HAP-1 (cell line): ENCODE results near the gene PLEKHM3.

Experiments used
- DNase-seq, 2 experiments: peaks; one replicate each; pipeline ENCODE4 v3.0.0-alpha.2; 2016 to 2020; ENCODE audit warnings: low spot score in 2 of 2
- H3K27me3 ChIP-seq: fragments of 250-450 bp; sonication (Bioruptor Pico); 2 replicates; pipeline ENCODE4 v1.5.1; 2020; ENCODE audit warnings: low read depth, mild to moderate bottlenecking, moderate library complexity
- H3K36me3 ChIP-seq: fragments of 250-450 bp; sonication (Bioruptor Pico); replicated peaks from 2 replicates; pipeline ENCODE4 v1.5.1; 2020; ENCODE audit warnings: mild to moderate bottlenecking
- H3K4me1 ChIP-seq: fragments of 250-450 bp; sonication (Bioruptor Pico); 2 replicates; pipeline ENCODE4 v1.5.1; 2020; ENCODE audit warnings: mild to moderate bottlenecking
- H3K4me3 ChIP-seq: fragments of 250-450 bp; sonication (Bioruptor Pico); 2 replicates; pipeline ENCODE4 v1.5.1; 2020; ENCODE audit warnings: mild to moderate bottlenecking, moderate library complexity
- H3K9me3 ChIP-seq: fragments of 250-450 bp; sonication (Bioruptor Pico); 2 replicates; pipeline ENCODE4 v1.5.1; 2020; ENCODE audit warnings: mild to moderate bottlenecking, moderate library complexity
- in situ Hi-C: fragments of 300-500 bp; cut with MboI; formaldehyde crosslinking; loops from 3 replicates; pipeline ENCODE4 v1.14.3; 2020; ENCODE audit warnings: low sequenced_read_pairs, inconsistent platforms, mixed read lengths

The PLEKHM3 gene

GRCh38 chr2:207883002-207883780 lies 142.1 kb downstream of the PLEKHM3 start:
- no peaks in the 10 kb centered on the region for H3K27me3 ChIP-seq
- DNase-seq, result no peak
- H3K9me3 ChIP-seq, result no peaks in the 10 kb centered on the region
- no peak overlapping the region for H3K4me3 ChIP-seq
- no peaks in the 10 kb centered on the region for H3K36me3 ChIP-seq
- in situ Hi-C loops, result no loop called here
- H3K4me1 ChIP-seq, result peaks cover 20% of the 10 kb centered on the region

DNA sequence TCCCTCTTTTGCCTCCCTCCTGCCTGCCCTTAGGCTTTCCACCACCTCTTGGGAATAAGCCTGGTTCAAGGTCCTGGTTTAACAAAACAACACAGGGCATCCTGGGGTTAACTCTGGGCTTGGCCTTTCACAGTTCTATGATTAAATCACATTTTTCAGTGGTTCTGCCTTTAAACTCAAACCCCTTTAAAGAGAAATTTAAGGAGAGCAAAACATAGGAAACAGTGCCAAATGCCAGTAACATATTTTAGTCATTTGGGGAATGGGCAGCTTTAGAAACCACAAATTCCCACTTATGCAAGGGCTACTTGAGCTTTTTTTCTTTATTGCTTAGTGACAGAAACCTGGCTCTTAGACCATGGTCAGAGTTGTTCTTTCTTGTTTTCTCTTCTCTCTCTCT lies 143.4 kb downstream of the PLEKHM3 start:
- H3K4me3 ChIP-seq, result no peak overlapping the region
- no peaks in the 10 kb centered on the region for H3K27me3 ChIP-seq
- in situ Hi-C loops, result no loop called here
- DNase-seq, result no peak
- no peaks in the 10 kb centered on the region for H3K9me3 ChIP-seq
- H3K4me1 ChIP-seq, result peaks cover 7% of the 10 kb centered on the region
- H3K36me3 ChIP-seq, result no peaks in the 10 kb centered on the region

GRCh38 chr2:207879536-207879935 lies 145.8 kb downstream of the PLEKHM3 start:
- Histone ChIP-seq H3K9me3 (no peaks in the 10 kb centered on the region), H3K4me3 (no peak overlapping the region)
- in situ Hi-C loops, result no loop called here

GRCh38 chr2:207876842-207877535 lies 148.3 kb downstream of the PLEKHM3 start:
- H3K4me3 ChIP-seq, result no peak overlapping the region
- no peak for DNase-seq

More at GRCh38 chr2:207879536-207879935, 145.8 kb downstream of the PLEKHM3 start:
- no peaks in the 10 kb centered on the region for H3K4me1 ChIP-seq
- no peaks in the 10 kb centered on the region for H3K36me3 ChIP-seq
- H3K27me3 ChIP-seq, result no peaks in the 10 kb centered on the region
- DNase-seq, result no peak

GRCh38 chr2:207875473-207876212 lies 149.7 kb downstream of the PLEKHM3 start:
- Histone ChIP-seq H3K27me3 (no peaks in the 10 kb centered on the region), H3K4me3 (no peak overlapping the region), H3K4me1 (no peaks in the 10 kb centered on the region), H3K9me3 (no peaks in the 10 kb centered on the region), H3K36me3 (no peaks in the 10 kb centered on the region)
- DNase-seq, result no peak
- in situ Hi-C loops, result no loop called here

More at GRCh38 chr2:207876842-207877535, 148.3 kb downstream of the PLEKHM3 start:
- Histone ChIP-seq H3K36me3 (no peaks in the 10 kb centered on the region), H3K9me3 (no peaks in the 10 kb centered on the region), H3K27me3 (no peaks in the 10 kb centered on the region), H3K4me1 (no peaks in the 10 kb centered on the region)
- in situ Hi-C loops, result no loop called here

- DNase-seq, result no peak
- in situ Hi-C loops, result no loop called here
- H3K27me3 ChIP-seq, result no peaks in the 10 kb centered on the region
- no peaks in the 10 kb centered on the region for H3K9me3 ChIP-seq
- H3K4me1 ChIP-seq, result no peaks in the 10 kb centered on the region
- H3K36me3 ChIP-seq, result no peaks in the 10 kb centered on the region
- no peak overlapping the region for H3K4me3 ChIP-seq
Observed at GRCh38 chr2:207873794-207874193, 151.5 kb downstream of the PLEKHM3 start.

DNA sequence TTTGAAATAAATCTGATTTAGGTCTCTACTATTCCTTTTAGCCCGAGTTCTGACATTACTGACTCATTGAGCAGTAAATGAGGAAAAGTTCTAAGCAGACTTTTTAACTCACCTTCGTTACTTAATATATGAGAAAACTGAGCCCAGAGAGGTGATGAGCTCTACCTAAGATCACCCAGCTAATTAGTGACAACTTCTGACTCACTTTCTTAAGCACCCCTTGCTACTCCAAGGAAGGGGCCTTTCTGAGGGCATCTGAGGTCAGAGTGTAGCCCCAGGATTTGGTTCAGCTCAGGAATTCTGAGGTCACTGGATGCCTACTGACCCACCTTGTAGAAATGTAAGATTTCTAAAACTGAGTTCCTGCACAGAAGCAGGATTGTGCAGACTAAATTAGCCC lies 153.4 kb downstream of the PLEKHM3 start:
- H3K4me3 ChIP-seq, result no peak overlapping the region
- no peaks in the 10 kb centered on the region for H3K36me3 ChIP-seq
- H3K4me1 ChIP-seq, result no peaks in the 10 kb centered on the region
- H3K27me3 ChIP-seq, result no peaks in the 10 kb centered on the region
- DNase-seq, result no peak
- in situ Hi-C loops, result no loop called here
- no peaks in the 10 kb centered on the region for H3K9me3 ChIP-seq

GRCh38 chr2:207871506-207871905 lies 153.8 kb downstream of the PLEKHM3 start:
- no peaks in the 10 kb centered on the region for H3K4me1 ChIP-seq
- H3K27me3 ChIP-seq, result no peaks in the 10 kb centered on the region
- no peaks in the 10 kb centered on the region for H3K36me3 ChIP-seq
- no peak for DNase-seq
- in situ Hi-C loops, result no loop called here
- H3K4me3 ChIP-seq, result no peak overlapping the region
- no peaks in the 10 kb centered on the region for H3K9me3 ChIP-seq

DNA sequence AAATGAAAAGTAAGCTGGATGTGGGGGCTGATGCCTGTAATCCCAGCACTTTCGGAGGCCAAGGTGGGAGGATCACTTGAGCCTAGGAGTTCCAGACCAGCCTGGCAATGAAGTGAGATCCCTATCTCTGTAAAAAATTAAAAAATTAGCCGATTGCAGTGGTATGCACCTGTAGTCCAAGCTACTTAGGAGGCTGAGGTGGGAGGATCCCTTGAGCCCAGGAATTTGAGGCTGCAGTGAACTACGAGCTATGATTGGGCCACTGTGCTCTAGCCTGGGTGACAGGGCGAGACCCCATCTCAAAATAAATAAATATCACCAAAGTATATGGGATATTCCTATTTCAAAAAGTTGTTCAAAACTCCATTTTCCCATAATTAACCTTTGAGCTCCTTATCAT lies 154.5 kb downstream of the PLEKHM3 start:
- Histone ChIP-seq H3K4me1 (no peaks in the 10 kb centered on the region), H3K4me3 (no peak overlapping the region), H3K36me3 (no peaks in the 10 kb centered on the region), H3K9me3 (no peaks in the 10 kb centered on the region), H3K27me3 (no peaks in the 10 kb centered on the region)
- in situ Hi-C loops, result no loop called here
- DNase-seq, result no peak

- Histone ChIP-seq H3K36me3 (no peaks in the 10 kb centered on the region), H3K9me3 (no peaks in the 10 kb centered on the region), H3K4me3 (no peak overlapping the region), H3K27me3 (no peaks in the 10 kb centered on the region), H3K4me1 (no peaks in the 10 kb centered on the region)
- in situ Hi-C loops, result no loop called here
- no peak for DNase-seq
Observed at GRCh38 chr2:207869784-207870778, 155.2 kb downstream of the PLEKHM3 start.

GRCh38 chr2:207868855-207869596 lies 156.3 kb downstream of the PLEKHM3 start:
- Histone ChIP-seq H3K4me3 (no peak overlapping the region), H3K9me3 (no peaks in the 10 kb centered on the region), H3K36me3 (no peaks in the 10 kb centered on the region), H3K4me1 (no peaks in the 10 kb centered on the region), H3K27me3 (no peaks in the 10 kb centered on the region)
- no peak for DNase-seq
- in situ Hi-C loops, result no loop called here

DNA sequence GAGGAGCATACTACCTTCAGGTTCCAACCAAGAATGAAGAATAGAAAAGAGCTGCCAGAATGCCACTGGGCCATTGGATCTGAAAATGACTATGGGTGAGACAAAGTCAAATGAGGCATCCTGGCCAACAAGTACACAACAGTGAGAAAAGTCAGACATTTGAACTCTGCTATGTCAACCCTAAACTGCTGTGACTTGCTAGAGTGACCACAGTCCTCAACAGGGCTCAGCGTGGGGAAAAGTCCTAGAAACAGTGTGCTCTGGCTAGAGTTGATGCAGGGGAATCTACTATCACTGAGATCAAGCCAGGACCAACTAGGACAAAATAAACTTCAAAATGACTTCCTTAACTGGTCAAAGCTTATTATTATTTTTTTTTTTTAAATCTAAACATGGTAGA lies 157.4 kb downstream of the PLEKHM3 start:
- Histone ChIP-seq H3K9me3 (no peaks in the 10 kb centered on the region), H3K36me3 (no peaks in the 10 kb centered on the region), H3K27me3 (no peaks in the 10 kb centered on the region), H3K4me1 (no peaks in the 10 kb centered on the region), H3K4me3 (no peak overlapping the region)
- no peak for DNase-seq
- in situ Hi-C loops, result no loop called here
